ENCODE data around the gene CST4. TPM values are rescaled to one million over a fixed set of nuclear protein-coding genes. Genes with fewer than 3 reads are reported as not detected.

CST4 gene
- total RNA-seq, 1 donor = not detected

- Histone ChIP-seq H3K4me2 (ENCODE audit: insufficient read depth, low read length) (no peak overlapping the region), H3K79me2 (ENCODE audit: insufficient read depth, low read length) (no peaks in the 10 kb centered on the region), H3K4me1 (ENCODE audit: insufficient read depth, low read length) (no peaks in the 10 kb centered on the region), H3K27ac (ENCODE audit: low read depth, low read length) (no peak overlapping the region), H3K36me3 (ENCODE audit: insufficient read depth, low read length) (no peaks in the 10 kb centered on the region), H3K4me3 (ENCODE audit: insufficient read depth, low read length) (no peak overlapping the region), H4K20me1 (ENCODE audit: insufficient read depth, low read length) (no peaks in the 10 kb centered on the region), H3K9me3 (ENCODE audit: low read depth, low read length) (no peaks in the 10 kb centered on the region), H3K27me3 (ENCODE audit: insufficient read depth, low read length) (no peaks in the 10 kb centered on the region), H2AFZ (ENCODE audit: low read length) (no peak overlapping the region)
- no peak for TF ChIP-seq CTCF (IDR thresholded peaks at IDR 0.05; ENCODE audit: extremely low read depth, low read depth, low read length)
- no peak for DNase-seq (ENCODE audit: insufficient read length, low spot score, missing footprints)
These were observed 29.7 kb downstream of the CST4 start for GRCh38 chr20:23658989-23659609.

GRCh38 chr20:23658336-23658735, 30.5 kb downstream of the CST4 start:
- H3K4me3 ChIP-seq (ENCODE audit: insufficient read depth, low read length) = no peak overlapping the region
- no peak overlapping the region for H2AFZ ChIP-seq (ENCODE audit: low read length)
- H3K27ac ChIP-seq (ENCODE audit: low read depth, low read length) = no peak overlapping the region
- no peaks in the 10 kb centered on the region for H4K20me1 ChIP-seq (ENCODE audit: insufficient read depth, low read length)
- no peaks in the 10 kb centered on the region for H3K27me3 ChIP-seq (ENCODE audit: insufficient read depth, low read length)
- H3K36me3 ChIP-seq (ENCODE audit: insufficient read depth, low read length) = no peaks in the 10 kb centered on the region
- TF ChIP-seq CTCF (IDR thresholded peaks at IDR 0.05; ENCODE audit: extremely low read depth, low read depth, low read length) = no peak
- DNase-seq (ENCODE audit: insufficient read length, low spot score, missing footprints) = no peak
- H3K79me2 ChIP-seq (ENCODE audit: insufficient read depth, low read length) = no peaks in the 10 kb centered on the region
- H3K4me2 ChIP-seq (ENCODE audit: insufficient read depth, low read length) = no peak overlapping the region
- no peaks in the 10 kb centered on the region for H3K9me3 ChIP-seq (ENCODE audit: low read depth, low read length)
- no peaks in the 10 kb centered on the region for H3K4me1 ChIP-seq (ENCODE audit: insufficient read depth, low read length)

GRCh38 chr20:23657202-23657601, 31.6 kb downstream of the CST4 start:
- TF ChIP-seq CTCF (IDR thresholded peaks at IDR 0.05; ENCODE audit: extremely low read depth, low read depth, low read length) = no peak
- no peaks in the 10 kb centered on the region for H3K79me2 ChIP-seq (ENCODE audit: insufficient read depth, low read length)
- no peak for DNase-seq (ENCODE audit: insufficient read length, low spot score, missing footprints)

GRCh38 chr20:23656372-23656771, 32.5 kb downstream of the CST4 start:
- no peak for TF ChIP-seq CTCF (IDR thresholded peaks at IDR 0.05; ENCODE audit: extremely low read depth, low read depth, low read length)
- H3K36me3 ChIP-seq (ENCODE audit: insufficient read depth, low read length) = no peaks in the 10 kb centered on the region
- no peak for DNase-seq (ENCODE audit: insufficient read length, low spot score, missing footprints)

More at GRCh38 chr20:23657202-23657601, 31.6 kb downstream of the CST4 start:
- Histone ChIP-seq H2AFZ (ENCODE audit: low read length) (no peak overlapping the region), H3K9me3 (ENCODE audit: low read depth, low read length) (no peaks in the 10 kb centered on the region), H3K4me3 (ENCODE audit: insufficient read depth, low read length) (no peak overlapping the region), H3K4me1 (ENCODE audit: insufficient read depth, low read length) (peaks cover 6% of the 10 kb centered on the region), H3K36me3 (ENCODE audit: insufficient read depth, low read length) (no peaks in the 10 kb centered on the region), H3K27me3 (ENCODE audit: insufficient read depth, low read length) (no peaks in the 10 kb centered on the region), H3K4me2 (ENCODE audit: insufficient read depth, low read length) (no peak overlapping the region), H4K20me1 (ENCODE audit: insufficient read depth, low read length) (no peaks in the 10 kb centered on the region), H3K27ac (ENCODE audit: low read depth, low read length) (no peak overlapping the region)

More at GRCh38 chr20:23656372-23656771, 32.5 kb downstream of the CST4 start:
- H3K4me2 ChIP-seq (ENCODE audit: insufficient read depth, low read length) = no peak overlapping the region
- no peak overlapping the region for H3K4me3 ChIP-seq (ENCODE audit: insufficient read depth, low read length)
- H3K79me2 ChIP-seq (ENCODE audit: insufficient read depth, low read length) = no peaks in the 10 kb centered on the region
- no peaks in the 10 kb centered on the region for H3K27me3 ChIP-seq (ENCODE audit: insufficient read depth, low read length)
- H2AFZ ChIP-seq (ENCODE audit: low read length) = peak overlapping the region; percentile 50
- peaks cover 6% of the 10 kb centered on the region for H3K4me1 ChIP-seq (ENCODE audit: insufficient read depth, low read length)
- no peaks in the 10 kb centered on the region for H3K9me3 ChIP-seq (ENCODE audit: low read depth, low read length)
- H3K27ac ChIP-seq (ENCODE audit: low read depth, low read length) = no peak overlapping the region
- H4K20me1 ChIP-seq (ENCODE audit: insufficient read depth, low read length) = no peaks in the 10 kb centered on the region
